Measurements from ENCODE around the gene DLGAP1. TPM values are rescaled to one million over a fixed set of nuclear protein-coding genes. Genes with fewer than 3 reads are reported as not detected.

DLGAP1 gene
- total and polyA plus RNA-seq, 3 donors from 2014 or later = 18.6 to 93.8 (median 69.1) TPM

GRCh38 chr18:3985664-3986063 lies 469.4 kb downstream of the DLGAP1 start:
- no peaks in the 10 kb centered on the region for H3K4me1 ChIP-seq
- DNase-seq = no peak
- WGBS, 2 donors = 96 to 100% methylated on average over 2 of the region's 2 CpGs
- no peak overlapping the region for H3K4me3 ChIP-seq
- H3K36me3 ChIP-seq (ENCODE audit: low read depth, missing control alignments) = no peaks in the 10 kb centered on the region
- no peak overlapping the region for H3K27ac ChIP-seq
- intact Hi-C loops (cut with DNase I; ENCODE audit: low total_unique reads) = no loop called here
- H3K27me3 ChIP-seq = no peaks in the 10 kb centered on the region
- TF ChIP-seq POLR2A (IDR thresholded peaks at IDR 0.05) = no peak
- no peak for TF ChIP-seq CTCF (IDR thresholded peaks at IDR 0.05)
- H3K9me3 ChIP-seq = no peaks in the 10 kb centered on the region

GRCh38 chr18:3985020-3985419 lies 470.1 kb downstream of the DLGAP1 start:
- Histone ChIP-seq H3K27ac (no peak overlapping the region), H3K27me3 (no peaks in the 10 kb centered on the region), H3K4me1 (no peaks in the 10 kb centered on the region), H3K9me3 (no peaks in the 10 kb centered on the region), H3K36me3 (ENCODE audit: low read depth, missing control alignments) (no peaks in the 10 kb centered on the region), H3K4me3 (no peak overlapping the region)
- no peak for DNase-seq
- intact Hi-C loops (cut with DNase I; ENCODE audit: low total_unique reads) = no loop called here
- TF ChIP-seq POLR2A (IDR thresholded peaks at IDR 0.05) (no peak), CTCF (IDR thresholded peaks at IDR 0.05) (no peak)

- Histone ChIP-seq H3K27me3 (no peaks in the 10 kb centered on the region), H3K4me3 (no peak overlapping the region), H3K27ac (no peak overlapping the region), H3K4me1 (no peaks in the 10 kb centered on the region), H3K9me3 (no peaks in the 10 kb centered on the region), H3K36me3 (ENCODE audit: low read depth, missing control alignments) (no peaks in the 10 kb centered on the region)
- intact Hi-C loops (cut with DNase I; ENCODE audit: low total_unique reads) = no loop called here
- 80 to 91% methylated on average over 3 of the region's 3 CpGs for WGBS, 2 donors
- DNase-seq = no peak
- TF ChIP-seq CTCF (IDR thresholded peaks at IDR 0.05) (no peak), POLR2A (IDR thresholded peaks at IDR 0.05) (no peak)
Observed at GRCh38 chr18:3984163-3984757, 470.8 kb downstream of the DLGAP1 start.

- Histone ChIP-seq H3K36me3 (ENCODE audit: low read depth, missing control alignments) (no peaks in the 10 kb centered on the region), H3K27ac (no peak overlapping the region), H3K4me1 (no peaks in the 10 kb centered on the region), H3K4me3 (no peak overlapping the region), H3K27me3 (no peaks in the 10 kb centered on the region), H3K9me3 (no peaks in the 10 kb centered on the region)
- TF ChIP-seq CTCF (IDR thresholded peaks at IDR 0.05) (no peak), POLR2A (IDR thresholded peaks at IDR 0.05) (no peak)
- intact Hi-C loops (cut with DNase I; ENCODE audit: low total_unique reads) = no loop called here
- DNase-seq = no peak
- 20 to 28% methylated on average over 5 of the region's 5 CpGs for WGBS, 2 donors
Observed at GRCh38 chr18:3983351-3983969, 471.6 kb downstream of the DLGAP1 start.

- DNase-seq = no peak
- Histone ChIP-seq H3K36me3 (ENCODE audit: low read depth, missing control alignments) (no peaks in the 10 kb centered on the region), H3K4me3 (no peak overlapping the region), H3K9me3 (no peaks in the 10 kb centered on the region), H3K27ac (no peak overlapping the region), H3K4me1 (no peaks in the 10 kb centered on the region), H3K27me3 (no peaks in the 10 kb centered on the region)
- 89 to 90% methylated on average over 3 of the region's 3 CpGs for WGBS, 2 donors
- TF ChIP-seq CTCF (IDR thresholded peaks at IDR 0.05) = no peak
- no peak for TF ChIP-seq POLR2A (IDR thresholded peaks at IDR 0.05)
- intact Hi-C loops (cut with DNase I; ENCODE audit: low total_unique reads) = no loop called here
Observed at GRCh38 chr18:3982541-3982940, 472.6 kb downstream of the DLGAP1 start.

Data from testis (tissue), 3 donors.